Activated naive CD4-positive, alpha-beta T cell treated with anti-CD3 and anti-CD28 coated beads, Interleukin-2, amount 50 U/mL, for 24 hours (primary cell): ENCODE data around the gene CTBP1.

Experiments
- H3K27ac Mint-ChIP-seq: one replicate; pipeline ENCODE4 v1.8.0; 2021; ENCODE audit warnings: mild to moderate bottlenecking, mixed read lengths
- H3K27me3 Mint-ChIP-seq: one replicate; pipeline ENCODE4 v1.8.0; 2021; ENCODE audit warnings: mixed read lengths
- H3K36me3 Mint-ChIP-seq: one replicate; pipeline ENCODE4 v1.8.0; 2021; ENCODE audit warnings: mixed read lengths
- H3K4me1 Mint-ChIP-seq: one replicate; pipeline ENCODE4 v1.8.0; 2021; ENCODE audit warnings: mixed read lengths
- H3K4me3 Mint-ChIP-seq: one replicate; pipeline ENCODE4 v1.8.0; 2021; ENCODE audit warnings: mild to moderate bottlenecking, mixed read lengths
- H3K9me3 Mint-ChIP-seq: one replicate; pipeline ENCODE4 v1.8.0; 2021; ENCODE audit warnings: mixed read lengths

Gene CTBP1

GRCh38 chr4:1216076-1216614 is 32.8 kb downstream of the CTBP1 start:
- Mint-ChIP-seq H3K4me1 (peaks cover 38% of the 10 kb centered on the region), H3K36me3 (peaks cover 6% of the 10 kb centered on the region), H3K27ac (no peak overlapping the region), H3K27me3 (no peaks in the 10 kb centered on the region), H3K4me3 (peak overlapping the region; percentile 49), H3K9me3 (no peaks in the 10 kb centered on the region)

- Mint-ChIP-seq H3K9me3 (no peaks in the 10 kb centered on the region), H3K4me1 (peaks cover 38% of the 10 kb centered on the region), H3K4me3 (no peak overlapping the region), H3K36me3 (peaks cover 5% of the 10 kb centered on the region), H3K27ac (no peak overlapping the region), H3K27me3 (no peaks in the 10 kb centered on the region)
These were observed 33.5 kb downstream of the CTBP1 start for GRCh38 chr4:1215141-1216075.

- Mint-ChIP-seq H3K27me3 (no peaks in the 10 kb centered on the region), H3K27ac (no peak overlapping the region), H3K9me3 (no peaks in the 10 kb centered on the region), H3K4me1 (peaks cover 35% of the 10 kb centered on the region), H3K36me3 (peaks cover 4% of the 10 kb centered on the region), H3K4me3 (no peak overlapping the region)
These were observed 34.5 kb downstream of the CTBP1 start for GRCh38 chr4:1214101-1215095.

- H3K4me3 Mint-ChIP-seq = no peak overlapping the region
- no peaks in the 10 kb centered on the region for H3K27me3 Mint-ChIP-seq
- peaks cover 26% of the 10 kb centered on the region for H3K4me1 Mint-ChIP-seq
- peaks cover 4% of the 10 kb centered on the region for H3K36me3 Mint-ChIP-seq
- no peak overlapping the region for H3K27ac Mint-ChIP-seq
- no peaks in the 10 kb centered on the region for H3K9me3 Mint-ChIP-seq
These were observed 35.5 kb downstream of the CTBP1 start for GRCh38 chr4:1213336-1213995.

- Mint-ChIP-seq H3K4me3 (no peak overlapping the region), H3K4me1 (peaks cover 19% of the 10 kb centered on the region), H3K27me3 (no peaks in the 10 kb centered on the region), H3K36me3 (peaks cover 2% of the 10 kb centered on the region), H3K9me3 (no peaks in the 10 kb centered on the region), H3K27ac (no peak overlapping the region)
These were observed 36.2 kb downstream of the CTBP1 start for GRCh38 chr4:1212546-1213335.

GRCh38 chr4:1211891-1212545 is 36.9 kb downstream of the CTBP1 start:
- H3K27me3 Mint-ChIP-seq = no peaks in the 10 kb centered on the region
- no peak overlapping the region for H3K27ac Mint-ChIP-seq
- H3K9me3 Mint-ChIP-seq = no peaks in the 10 kb centered on the region
- H3K4me1 Mint-ChIP-seq = peaks cover 12% of the 10 kb centered on the region
- H3K4me3 Mint-ChIP-seq = no peak overlapping the region
- no peaks in the 10 kb centered on the region for H3K36me3 Mint-ChIP-seq

- Mint-ChIP-seq H3K27me3 (no peaks in the 10 kb centered on the region), H3K4me1 (peaks cover 6% of the 10 kb centered on the region), H3K4me3 (no peak overlapping the region), H3K36me3 (no peaks in the 10 kb centered on the region), H3K9me3 (no peaks in the 10 kb centered on the region), H3K27ac (no peak overlapping the region)
These were observed 37.6 kb downstream of the CTBP1 start for GRCh38 chr4:1211371-1211770.

- H3K9me3 Mint-ChIP-seq = no peaks in the 10 kb centered on the region
- H3K4me3 Mint-ChIP-seq = no peak overlapping the region
- H3K4me1 Mint-ChIP-seq = peaks cover 2% of the 10 kb centered on the region
- H3K27me3 Mint-ChIP-seq = no peaks in the 10 kb centered on the region
- H3K36me3 Mint-ChIP-seq = no peaks in the 10 kb centered on the region
- H3K27ac Mint-ChIP-seq = no peak overlapping the region
These were observed 38.0 kb downstream of the CTBP1 start for GRCh38 chr4:1210971-1211370.

- Mint-ChIP-seq H3K9me3 (no peaks in the 10 kb centered on the region), H3K36me3 (no peaks in the 10 kb centered on the region), H3K4me1 (no peaks in the 10 kb centered on the region), H3K4me3 (no peak overlapping the region), H3K27me3 (no peaks in the 10 kb centered on the region), H3K27ac (no peak overlapping the region)
These were observed 38.6 kb downstream of the CTBP1 start for GRCh38 chr4:1210241-1210841.

GRCh38 chr4:1209821-1210220 is 39.1 kb downstream of the CTBP1 start:
- Mint-ChIP-seq H3K4me3 (no peak overlapping the region), H3K9me3 (no peaks in the 10 kb centered on the region), H3K4me1 (no peaks in the 10 kb centered on the region), H3K27ac (no peak overlapping the region), H3K36me3 (no peaks in the 10 kb centered on the region), H3K27me3 (no peaks in the 10 kb centered on the region)

GRCh38 chr4:1208970-1209704 is 39.8 kb downstream of the CTBP1 start:
- no peaks in the 10 kb centered on the region for H3K36me3 Mint-ChIP-seq
- no peaks in the 10 kb centered on the region for H3K9me3 Mint-ChIP-seq
- no peak overlapping the region for H3K27ac Mint-ChIP-seq
- peaks cover 5% of the 10 kb centered on the region for H3K4me1 Mint-ChIP-seq
- H3K27me3 Mint-ChIP-seq = no peaks in the 10 kb centered on the region
- H3K4me3 Mint-ChIP-seq = no peak overlapping the region

- no peaks in the 10 kb centered on the region for H3K36me3 Mint-ChIP-seq
- H3K4me3 Mint-ChIP-seq = no peak overlapping the region
- no peaks in the 10 kb centered on the region for H3K9me3 Mint-ChIP-seq
- H3K4me1 Mint-ChIP-seq = peaks cover 12% of the 10 kb centered on the region
- no peaks in the 10 kb centered on the region for H3K27me3 Mint-ChIP-seq
- peak overlapping the region; percentile 23 for H3K27ac Mint-ChIP-seq
These were observed 40.5 kb downstream of the CTBP1 start for GRCh38 chr4:1208266-1208961.
